ENCODE results near the gene A1BG.

- TF ChIP-seq CTCF (IDR thresholded peaks at IDR 0.05) (no peak), POLR2A (IDR thresholded peaks at IDR 0.05) (no peak)
Observed at GRCh38 chr19:58300620-58301019, 52.7 kb downstream of the A1BG start.
